Measurements from ENCODE around the gene LMNTD2.

DNA sequence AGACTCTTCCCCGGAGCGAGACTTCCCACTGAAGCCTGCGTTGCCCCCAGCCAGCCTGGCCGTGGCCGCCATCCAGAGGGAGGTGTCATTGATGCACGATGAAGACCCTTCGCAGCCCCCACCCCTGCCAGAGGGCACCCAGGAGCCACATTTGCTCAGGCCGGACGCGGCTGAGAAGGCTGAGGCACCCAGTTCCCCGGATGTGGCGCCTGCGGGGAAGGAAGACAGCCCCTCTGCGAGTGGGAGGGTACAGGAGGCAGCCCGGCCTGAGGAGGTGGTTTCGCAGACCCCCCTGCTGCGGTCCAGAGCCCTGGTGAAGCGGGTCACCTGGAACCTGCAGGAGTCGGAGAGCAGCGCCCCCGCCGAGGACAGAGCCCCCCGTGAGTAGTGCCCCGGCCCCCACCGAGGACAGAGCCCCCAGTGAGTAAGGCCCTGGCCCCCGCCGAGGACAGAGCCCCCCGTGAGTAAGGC is 48.8 kb upstream of the LMNTD2 start:
- TF ChIP-seq, protein P1, sequence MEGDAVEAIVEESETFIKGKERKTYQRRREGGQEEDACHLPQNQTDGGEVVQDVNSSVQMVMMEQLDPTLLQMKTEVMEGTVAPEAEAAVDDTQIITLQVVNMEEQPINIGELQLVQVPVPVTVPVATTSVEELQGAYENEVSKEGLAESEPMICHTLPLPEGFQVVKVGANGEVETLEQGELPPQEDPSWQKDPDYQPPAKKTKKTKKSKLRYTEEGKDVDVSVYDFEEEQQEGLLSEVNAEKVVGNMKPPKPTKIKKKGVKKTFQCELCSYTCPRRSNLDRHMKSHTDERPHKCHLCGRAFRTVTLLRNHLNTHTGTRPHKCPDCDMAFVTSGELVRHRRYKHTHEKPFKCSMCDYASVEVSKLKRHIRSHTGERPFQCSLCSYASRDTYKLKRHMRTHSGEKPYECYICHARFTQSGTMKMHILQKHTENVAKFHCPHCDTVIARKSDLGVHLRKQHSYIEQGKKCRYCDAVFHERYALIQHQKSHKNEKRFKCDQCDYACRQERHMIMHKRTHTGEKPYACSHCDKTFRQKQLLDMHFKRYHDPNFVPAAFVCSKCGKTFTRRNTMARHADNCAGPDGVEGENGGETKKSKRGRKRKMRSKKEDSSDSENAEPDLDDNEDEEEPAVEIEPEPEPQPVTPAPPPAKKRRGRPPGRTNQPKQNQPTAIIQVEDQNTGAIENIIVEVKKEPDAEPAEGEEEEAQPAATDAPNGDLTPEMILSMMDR (IDR thresholded peaks at IDR 0.05; ENCODE audit: extremely low read depth in 1 of 2, insufficient read depth in 1 of 2, low read depth in 1 of 2, low read length in 2 of 2): no peak
- TF ChIP-seq, protein P2, sequence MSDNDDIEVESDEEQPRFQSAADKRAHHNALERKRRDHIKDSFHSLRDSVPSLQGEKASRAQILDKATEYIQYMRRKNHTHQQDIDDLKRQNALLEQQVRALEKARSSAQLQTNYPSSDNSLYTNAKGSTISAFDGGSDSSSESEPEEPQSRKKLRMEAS (IDR thresholded peaks at IDR 0.05; ENCODE audit: insufficient read depth, insufficient read length): no peak
- TF ChIP-seq POLR2AphosphoS5 (IDR thresholded peaks at IDR 0.05; ENCODE audit: insufficient read depth, low read depth, low read length) (no peak), POLR2A (IDR thresholded peaks at IDR 0.05; ENCODE audit: low read depth, low read length) (no peak), MYC (IDR thresholded peaks at IDR 0.05; ENCODE audit: low read depth, low read length) (no peak), EZH2 (IDR thresholded peaks at IDR 0.05; ENCODE audit: borderline replicate concordance, low read depth, low read length, severe bottlenecking) (no peak), JUN (IDR thresholded peaks at IDR 0.05; ENCODE audit: borderline replicate concordance, insufficient read depth, insufficient read length, low read depth) (no peak)
